ENCODE results near the gene CEPT1.
A peak's percentile ranks its signal among the peaks of the same experiment; 100 is the strongest.
"Not testable (repeated sequence)": the region's sequence is repeated elsewhere in the genome, so short reads cannot be mapped to it uniquely, and the experiment has no call there.

The CEPT1 gene

DNA sequence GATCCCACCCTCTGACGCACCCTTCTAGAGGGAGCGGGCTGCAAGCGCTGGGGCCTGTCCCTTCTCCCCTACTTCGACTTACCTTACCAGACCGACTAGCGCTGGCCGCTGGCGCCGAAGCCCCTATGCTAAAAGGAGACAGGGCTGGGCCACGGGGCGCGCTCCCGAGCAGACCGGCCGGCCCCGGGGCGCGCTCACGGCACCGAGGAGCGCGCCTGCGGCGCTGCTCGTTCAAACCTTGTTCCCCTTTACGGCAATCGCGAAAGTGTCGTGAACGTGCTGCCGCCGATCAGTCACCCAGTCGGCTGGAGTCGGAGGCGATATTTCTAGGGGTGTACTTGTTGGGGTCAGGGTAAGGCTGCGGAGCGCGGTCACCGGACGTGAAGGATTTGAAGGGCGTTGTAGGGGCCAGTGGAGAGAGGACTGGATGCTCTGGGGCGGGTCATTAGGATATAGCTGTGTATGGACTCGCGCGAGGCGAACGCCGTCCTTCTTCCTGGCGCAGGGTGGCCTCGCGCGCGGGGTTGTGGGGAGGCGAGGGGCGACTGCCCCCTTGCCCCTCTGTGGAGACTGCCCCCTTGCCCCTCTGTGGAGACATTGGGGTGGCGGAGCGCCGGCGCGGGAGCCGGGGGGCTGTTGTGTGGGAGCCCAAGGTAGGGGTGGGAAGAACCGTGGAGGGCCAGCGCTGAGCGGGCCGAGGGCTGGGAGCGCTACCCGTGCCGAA lies at the start of gene CEPT1, which contains the start of gene DRAM2:
CEPT1 (plus strand) TSS at position 268 of the 724 bp plus-strand sequence. CDS start 7,492 bp downstream, outside the sequence.
DRAM2 (minus strand) TSS at position 138 of the 724 bp plus-strand sequence. CDS start 8,539 bp downstream, outside the sequence.
- no peak for TF ChIP-seq JUND (IDR thresholded peaks at IDR 0.05; ENCODE audit: low read depth)
- in situ Hi-C loops (cut with HindIII; ENCODE audit: low pct_unique_long_range_greater_than_20kb, low sequenced_read_pairs), result no loop called here
- peak; percentile 66 to 93 for DNase-seq (ENCODE audit: low read depth in 1 of 2, low spot score in 1 of 2)

DNA sequence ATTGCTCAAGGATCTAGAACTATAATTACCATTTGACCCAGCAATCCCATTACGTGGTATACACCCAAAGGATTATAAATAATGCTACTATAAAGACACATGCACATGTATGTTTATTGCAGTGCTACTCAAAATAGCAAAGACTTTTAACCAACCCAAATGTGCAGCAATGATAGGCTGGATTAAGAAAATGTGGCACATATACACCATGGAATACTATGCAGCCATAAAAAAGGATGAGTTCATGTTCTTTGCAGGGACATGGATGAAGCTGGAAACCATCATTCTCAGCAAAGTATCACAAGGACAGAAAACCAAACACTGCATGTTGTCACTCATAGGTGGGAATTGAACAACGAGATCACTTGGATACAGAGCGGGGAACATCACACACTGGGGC lies 44.6 kb upstream of the CEPT1 start:
- in situ Hi-C loops (cut with HindIII; ENCODE audit: low pct_unique_long_range_greater_than_20kb, low sequenced_read_pairs); DNase-seq (ENCODE audit: low read depth in 1 of 2, low spot score in 1 of 2): not testable (repeated sequence)

GRCh38 chr1:111097356-111098099 lies 42.5 kb upstream of the CEPT1 start:
- DNase-seq (ENCODE audit: low read depth in 1 of 2, low spot score in 1 of 2), result no peak
- no peak for TF ChIP-seq JUND (IDR thresholded peaks at IDR 0.05; ENCODE audit: low read depth)
- in situ Hi-C loops (cut with HindIII; ENCODE audit: low pct_unique_long_range_greater_than_20kb, low sequenced_read_pairs), result no loop called here

DNA sequence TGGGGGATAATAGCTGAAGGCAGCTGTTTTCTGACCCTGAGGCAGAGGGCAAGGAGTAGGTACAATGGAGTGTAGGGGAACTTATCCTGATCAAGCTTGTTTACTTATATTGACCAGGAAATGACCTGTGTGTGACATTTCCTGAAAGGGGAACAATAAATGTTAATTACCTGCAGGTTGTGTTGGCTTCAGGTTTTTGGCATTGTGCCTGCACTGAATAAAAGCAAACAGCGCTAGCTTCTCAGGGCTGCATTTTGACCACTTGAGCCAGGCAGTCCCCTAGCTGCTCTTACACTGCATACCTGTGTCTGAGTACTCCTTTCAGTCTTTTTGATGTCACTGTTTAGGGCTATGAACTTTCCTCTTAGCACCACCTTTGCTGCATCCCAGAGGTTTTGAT lies 40.7 kb upstream of the CEPT1 start:
- in situ Hi-C loops (cut with HindIII; ENCODE audit: low pct_unique_long_range_greater_than_20kb, low sequenced_read_pairs), result no loop called here
- TF ChIP-seq JUND (IDR thresholded peaks at IDR 0.05; ENCODE audit: low read depth), result no peak
- DNase-seq (ENCODE audit: low read depth in 1 of 2, low spot score in 1 of 2), result peak in 1 of 2 experiments; percentile 73

DNA sequence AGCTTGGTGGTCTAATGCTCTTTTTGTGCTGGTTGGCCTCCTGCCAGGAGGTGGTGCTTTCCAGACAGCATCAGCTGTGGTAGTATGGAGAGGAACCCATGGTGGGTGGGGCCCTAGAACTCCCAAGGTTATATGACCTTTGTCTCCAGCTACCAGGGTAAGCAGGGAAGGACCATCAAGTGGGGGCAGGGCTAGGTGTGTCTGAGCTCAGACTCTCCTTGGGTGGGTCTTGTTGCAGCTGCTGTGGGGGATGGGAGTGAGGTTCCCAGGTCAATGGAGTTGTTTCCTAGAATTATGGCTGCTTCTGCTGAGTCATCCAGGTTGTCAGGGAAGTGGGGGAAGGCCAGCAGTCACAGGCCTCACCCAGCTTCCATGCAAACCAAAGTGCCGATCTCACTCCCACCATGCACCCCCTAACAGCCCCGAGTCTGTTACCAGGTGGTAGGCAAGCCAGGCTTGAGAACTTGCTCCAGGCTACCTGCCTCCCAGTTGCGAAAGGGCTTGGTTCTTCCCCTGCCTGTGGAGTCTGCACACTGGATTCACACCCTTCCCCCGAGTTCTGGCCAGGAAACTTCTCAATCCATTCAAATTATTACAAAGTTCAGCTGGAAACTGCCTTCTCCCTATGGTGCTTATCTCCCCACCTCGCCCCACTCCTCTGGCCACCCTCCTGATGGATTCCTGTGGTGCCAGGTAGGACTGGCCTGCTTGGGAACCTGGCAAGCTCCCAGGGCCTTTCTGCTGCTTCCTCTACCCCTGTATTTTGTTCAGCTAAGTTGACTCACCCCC lies 38.0 kb upstream of the CEPT1 start:
- DNase-seq (ENCODE audit: low read depth in 1 of 2, low spot score in 1 of 2), result peak in 1 of 2 experiments; percentile 45

GRCh38 chr1:111104981-111105380 lies 35.0 kb upstream of the CEPT1 start:
- in situ Hi-C loops (cut with HindIII; ENCODE audit: low pct_unique_long_range_greater_than_20kb, low sequenced_read_pairs), result no loop called here
- no peak for DNase-seq (ENCODE audit: low read depth in 1 of 2, low spot score in 1 of 2)
- TF ChIP-seq JUND (IDR thresholded peaks at IDR 0.05; ENCODE audit: low read depth), result no peak

More for the DNA sequence above, 38.0 kb upstream of the CEPT1 start:
- TF ChIP-seq JUND (IDR thresholded peaks at IDR 0.05; ENCODE audit: low read depth), result no peak
- in situ Hi-C loops (cut with HindIII; ENCODE audit: low pct_unique_long_range_greater_than_20kb, low sequenced_read_pairs), result no loop called here

DNA sequence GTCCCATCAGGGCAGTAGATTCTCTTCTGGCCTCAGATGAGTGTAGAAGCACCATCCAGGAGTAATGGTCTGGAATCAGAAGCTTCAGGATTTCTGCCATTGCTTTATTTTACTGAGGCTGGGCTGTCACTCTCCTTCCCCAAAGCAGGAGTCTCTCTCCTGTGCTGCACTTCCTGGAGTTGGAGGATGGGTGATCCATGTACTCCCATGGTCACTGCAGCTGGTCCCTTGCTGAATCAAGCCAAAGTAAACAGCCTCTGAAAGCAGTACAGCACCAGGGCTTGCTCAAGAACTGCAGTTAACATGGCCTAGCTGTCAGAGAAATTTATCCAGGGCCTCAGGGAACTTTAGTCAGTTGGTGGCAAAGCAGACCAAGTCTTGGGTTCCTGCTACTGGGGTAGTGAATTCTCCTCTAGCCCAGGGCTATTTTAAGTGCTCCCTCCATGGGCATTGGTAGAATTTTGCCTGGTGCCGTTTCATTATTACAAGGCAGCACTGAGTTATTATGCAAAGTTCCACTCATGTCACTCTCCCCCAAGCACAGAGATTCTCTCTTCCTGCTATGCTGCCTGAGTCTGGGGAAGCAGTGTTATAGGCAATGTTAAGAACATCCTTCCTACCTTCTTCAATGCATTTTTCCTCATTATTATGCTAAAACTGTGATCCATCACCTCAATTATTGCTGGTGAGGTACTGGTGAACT lies 29.7 kb upstream of the CEPT1 start:
- in situ Hi-C loops (cut with HindIII; ENCODE audit: low pct_unique_long_range_greater_than_20kb, low sequenced_read_pairs), result no loop called here
- no peak for TF ChIP-seq JUND (IDR thresholded peaks at IDR 0.05; ENCODE audit: low read depth)
- peak in 1 of 2 experiments; percentile 85 for DNase-seq (ENCODE audit: low read depth in 1 of 2, low spot score in 1 of 2)

DNA sequence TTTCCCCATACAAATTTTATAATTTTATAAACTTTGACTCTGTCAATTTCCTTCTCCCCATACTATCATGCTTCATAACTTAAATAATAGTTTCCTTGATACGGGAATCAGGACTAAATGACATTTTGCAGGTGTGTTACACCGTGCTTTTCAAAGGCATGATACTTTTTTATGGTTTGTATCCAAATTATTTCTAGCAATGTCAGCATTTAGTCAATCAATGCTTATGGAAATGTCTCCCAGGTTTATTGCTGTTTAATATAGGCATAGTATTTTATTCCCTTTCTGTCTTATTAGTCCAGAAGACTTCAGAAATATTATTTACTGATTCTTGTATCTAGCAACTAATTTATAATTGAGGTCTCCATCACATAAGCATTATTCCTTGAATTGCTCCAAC lies 23.5 kb upstream of the CEPT1 start:
- no peak for DNase-seq (ENCODE audit: low read depth in 1 of 2, low spot score in 1 of 2)
- no peak for TF ChIP-seq JUND (IDR thresholded peaks at IDR 0.05; ENCODE audit: low read depth)
- in situ Hi-C loops (cut with HindIII; ENCODE audit: low pct_unique_long_range_greater_than_20kb, low sequenced_read_pairs), result no loop called here

DNA sequence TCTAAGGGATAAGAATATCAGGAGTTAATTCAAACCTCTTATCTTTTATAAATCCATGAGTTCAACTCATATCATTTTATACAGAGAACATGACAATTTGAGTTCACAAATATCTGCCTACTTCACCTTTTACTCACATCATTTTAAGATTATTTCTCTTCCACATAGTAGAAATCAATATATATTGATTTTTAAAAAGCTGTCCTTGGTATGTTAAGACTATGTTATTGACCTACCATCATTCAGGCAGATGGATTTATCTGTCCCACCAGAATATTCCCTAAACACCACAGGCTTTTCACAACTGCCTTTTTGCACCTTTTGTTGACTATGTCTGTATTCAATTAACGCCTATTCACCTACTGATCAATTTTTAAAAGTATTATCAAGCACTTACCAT lies 13.7 kb upstream of the CEPT1 start:
- TF ChIP-seq JUND (IDR thresholded peaks at IDR 0.05; ENCODE audit: low read depth), result no peak
- no peak for DNase-seq (ENCODE audit: low read depth in 1 of 2, low spot score in 1 of 2)
- in situ Hi-C loops (cut with HindIII; ENCODE audit: low pct_unique_long_range_greater_than_20kb, low sequenced_read_pairs), result no loop called here

DNA sequence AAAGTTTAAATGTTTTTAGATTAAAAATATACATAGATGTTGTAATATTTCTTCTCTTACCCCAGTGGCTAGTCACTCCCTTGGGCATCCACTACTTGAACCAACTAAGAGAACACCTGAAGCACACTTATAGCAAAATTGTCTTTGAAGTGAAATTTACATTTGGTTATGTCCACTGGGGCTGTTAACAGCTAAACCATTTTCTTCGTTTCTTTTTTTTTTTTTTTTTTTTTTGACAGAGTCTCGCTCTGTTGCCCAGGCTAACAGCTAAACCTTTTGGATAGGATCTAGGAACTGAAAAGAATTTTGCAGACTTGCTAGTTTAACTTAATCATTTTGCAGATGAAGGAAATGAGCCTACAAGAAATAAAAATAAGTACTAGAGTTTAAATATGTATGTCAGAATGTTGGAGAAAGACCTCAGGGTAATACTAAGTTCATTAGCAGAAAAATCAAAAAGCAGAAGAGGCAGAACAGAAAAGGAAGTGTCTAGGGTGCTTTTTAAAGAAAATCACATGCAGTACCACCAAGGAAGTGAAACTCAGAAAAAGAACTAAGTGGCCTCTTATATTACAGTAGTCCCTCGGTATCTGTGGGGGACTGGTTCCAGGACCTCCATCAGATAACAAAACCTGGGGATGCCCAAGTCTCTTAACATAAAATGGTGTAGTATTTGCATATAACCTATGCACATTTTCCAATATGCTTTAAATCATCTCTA lies 11.9 kb upstream of the CEPT1 start:
- TF ChIP-seq JUND (IDR thresholded peaks at IDR 0.05; ENCODE audit: low read depth), result no peak
- in situ Hi-C loops (cut with HindIII; ENCODE audit: low pct_unique_long_range_greater_than_20kb, low sequenced_read_pairs), result no loop called here
- DNase-seq (ENCODE audit: low read depth in 1 of 2, low spot score in 1 of 2), result no peak

DNA sequence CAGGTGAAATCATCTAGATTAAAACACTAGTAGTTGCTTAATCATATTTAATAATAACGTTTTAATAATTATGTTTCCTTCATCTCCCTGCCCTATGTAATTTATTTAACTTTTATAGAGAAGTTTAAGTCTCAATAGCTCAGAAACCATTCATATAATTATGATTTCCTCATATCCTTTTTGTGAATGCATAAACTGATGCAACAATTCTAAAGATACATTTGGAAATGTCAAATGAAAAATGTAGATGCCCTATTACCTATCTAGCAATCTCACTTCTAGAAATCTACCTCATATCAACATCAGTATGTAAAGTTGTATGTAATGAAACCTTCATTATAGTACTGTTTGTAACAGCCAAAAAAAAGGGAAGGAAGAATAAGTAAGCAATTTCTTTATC lies 10.6 kb upstream of the CEPT1 start:
- in situ Hi-C loops (cut with HindIII; ENCODE audit: low pct_unique_long_range_greater_than_20kb, low sequenced_read_pairs), result no loop called here

More for the DNA sequence above, 10.6 kb upstream of the CEPT1 start:
- TF ChIP-seq JUND (IDR thresholded peaks at IDR 0.05; ENCODE audit: low read depth), result no peak
- DNase-seq (ENCODE audit: low read depth in 1 of 2, low spot score in 1 of 2), result no peak
